HL-60 (cell line): ENCODE measurements around the gene PIMREG.

Source experiments
- DNase-seq, 2 experiments: peaks; one replicate each; pipeline ENCODE4 v3.0.0-alpha.2; 2010 to 2020; ENCODE audit warnings: low read depth in 1 of 2, low spot score in 1 of 2
- H3K27ac ChIP-seq: fragments of 250-450 bp; sonication (Bioruptor Pico); replicated peaks from 2 replicates; pipeline ENCODE4 v1.5.1; 2020; ENCODE audit warnings: mild to moderate bottlenecking, moderate library complexity
- H3K27me3 ChIP-seq: fragments of 250-450 bp; sonication (Bioruptor Pico); 2 replicates; pipeline ENCODE4 v1.5.1; 2021; ENCODE audit warnings: mild to moderate bottlenecking, moderate library complexity; ENCODE audit not compliant: insufficient read depth, poor library complexity, severe bottlenecking
- H3K4me3 ChIP-seq: replicated peaks from 2 replicates; pipeline ENCODE4 v1.5.1; 2011; ENCODE audit warnings: mild to moderate bottlenecking, control low read depth, low read length; ENCODE audit not compliant: insufficient read depth
- GABPA ChIP-seq: IDR thresholded peaks from 2 replicates; pipeline ENCODE4 v1.6.1; 2012; ENCODE audit warnings: low read depth
- POLR2AphosphoS5 ChIP-seq: IDR thresholded peaks from 2 replicates; pipeline ENCODE4 v1.6.1; 2012; ENCODE audit warnings: low read depth
- REST ChIP-seq: IDR thresholded peaks from 2 replicates; pipeline ENCODE4 v1.6.1; 2012; ENCODE audit warnings: low read depth; ENCODE audit not compliant: insufficient replicate concordance
- SPI1 ChIP-seq: IDR thresholded peaks from 2 replicates; pipeline ENCODE4 v1.6.1; 2012; ENCODE audit warnings: low read depth, mild to moderate bottlenecking, borderline replicate concordance
- TF ChIP-seq, protein P1 (sequence below): IDR thresholded peaks from one replicate; pipeline ENCODE4 v1.5.1; 2011; ENCODE audit warnings: low read length, control low read depth, inconsistent platforms; ENCODE audit not compliant: insufficient read depth

The PIMREG gene

DNA sequence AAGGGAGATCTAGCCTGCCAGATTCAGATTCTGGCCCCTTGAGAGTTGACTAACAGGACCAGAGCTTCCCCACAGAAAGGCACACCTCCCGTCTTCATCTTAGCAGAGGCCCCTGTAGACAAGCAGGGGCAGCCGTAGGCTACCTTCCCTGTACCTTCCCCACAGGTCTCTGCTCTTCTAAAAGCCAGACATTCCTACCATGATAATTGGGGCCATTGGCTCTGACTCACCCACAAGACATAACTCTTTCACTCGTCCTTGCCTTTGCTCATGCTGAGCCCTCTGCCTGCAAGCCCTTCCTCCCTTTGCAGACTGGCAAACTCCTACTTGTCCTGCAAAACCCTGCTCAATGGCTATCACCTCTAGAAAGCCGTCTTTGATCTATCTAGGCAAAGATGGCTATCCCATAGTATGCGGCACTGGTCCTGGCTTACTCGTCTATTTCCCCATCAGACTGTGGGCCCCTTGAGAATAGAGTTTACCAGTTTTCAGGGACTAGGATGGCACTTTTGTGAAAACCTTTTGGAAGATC lies 43.8 kb downstream of the PIMREG start:
- DNase-seq: no peak
- no peak overlapping the region for H3K4me3 ChIP-seq
- H3K27ac ChIP-seq: no peak overlapping the region
- H3K27me3 ChIP-seq: no peaks in the 10 kb centered on the region
- TF ChIP-seq GABPA: no peak
- TF ChIP-seq POLR2AphosphoS5: no peak
- TF ChIP-seq, protein P1, sequence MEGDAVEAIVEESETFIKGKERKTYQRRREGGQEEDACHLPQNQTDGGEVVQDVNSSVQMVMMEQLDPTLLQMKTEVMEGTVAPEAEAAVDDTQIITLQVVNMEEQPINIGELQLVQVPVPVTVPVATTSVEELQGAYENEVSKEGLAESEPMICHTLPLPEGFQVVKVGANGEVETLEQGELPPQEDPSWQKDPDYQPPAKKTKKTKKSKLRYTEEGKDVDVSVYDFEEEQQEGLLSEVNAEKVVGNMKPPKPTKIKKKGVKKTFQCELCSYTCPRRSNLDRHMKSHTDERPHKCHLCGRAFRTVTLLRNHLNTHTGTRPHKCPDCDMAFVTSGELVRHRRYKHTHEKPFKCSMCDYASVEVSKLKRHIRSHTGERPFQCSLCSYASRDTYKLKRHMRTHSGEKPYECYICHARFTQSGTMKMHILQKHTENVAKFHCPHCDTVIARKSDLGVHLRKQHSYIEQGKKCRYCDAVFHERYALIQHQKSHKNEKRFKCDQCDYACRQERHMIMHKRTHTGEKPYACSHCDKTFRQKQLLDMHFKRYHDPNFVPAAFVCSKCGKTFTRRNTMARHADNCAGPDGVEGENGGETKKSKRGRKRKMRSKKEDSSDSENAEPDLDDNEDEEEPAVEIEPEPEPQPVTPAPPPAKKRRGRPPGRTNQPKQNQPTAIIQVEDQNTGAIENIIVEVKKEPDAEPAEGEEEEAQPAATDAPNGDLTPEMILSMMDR: no peak
- no peak for TF ChIP-seq REST

- no peak for DNase-seq
- TF ChIP-seq GABPA: no peak
- TF ChIP-seq SPI1: no peak
- TF ChIP-seq REST: no peak
- H3K27ac ChIP-seq: no peak overlapping the region
- H3K27me3 ChIP-seq: no peaks in the 10 kb centered on the region
- no peak overlapping the region for H3K4me3 ChIP-seq
These were observed 44.8 kb downstream of the PIMREG start for GRCh38 chr17:6489016-6489550.

- Histone ChIP-seq H3K27ac (no peak overlapping the region), H3K27me3 (no peaks in the 10 kb centered on the region), H3K4me3 (no peak overlapping the region)
- DNase-seq: no peak
- TF ChIP-seq SPI1: no peak
- no peak for TF ChIP-seq POLR2AphosphoS5
- TF ChIP-seq, protein P1: no peak
- TF ChIP-seq REST: no peak
These were observed 46.9 kb downstream of the PIMREG start for GRCh38 chr17:6491071-6491700.
